K562 (cell line): ENCODE results near the gene ACAD10. TPM values are rescaled to one million over a fixed set of nuclear protein-coding genes. Genes with fewer than 3 reads are reported as not detected.
A peak's percentile ranks its signal among the peaks of the same experiment; 100 is the strongest.

Experiments
- CBX1 ChIP-seq: sonication (generic); IDR thresholded peaks from 2 replicates; pipeline ENCODE4 v1.6.1; 2016; ENCODE audit warnings: antibody characterized with exemption, low read depth, mild to moderate bottlenecking
- CEBPG ChIP-seq, 3 experiments: fragments of 200-800 bp in 1 of 3; sonication (Bioruptor generic) in 1 of 3; sonication (generic) in 1 of 3; formaldehyde crosslinking in 1 of 3; IDR thresholded peaks in 2 of 3; conservative IDR thresholded peaks in 1 of 3; 2 replicates each; pipeline versions ENCODE4 v1.6.1 to v1.8.0; 2016 to 2022; ENCODE audit warnings: missing compliant biosample characterization in 2 of 3, missing genetic modification characterization in 2 of 3, mild to moderate bottlenecking in 1 of 3, missing genetic modification reagents in 1 of 3
- E2F3 ChIP-seq: fragments of 250-450 bp; sonication (Bioruptor Pico); IDR thresholded peaks from 2 replicates; pipeline ENCODE4 v1.4.0; 2020; ENCODE audit warnings: mild to moderate bottlenecking
- EP300 ChIP-seq: IDR thresholded peaks from 2 replicates; pipeline ENCODE4 v1.6.1; 2012; ENCODE audit warnings: low read length, improper control_type of control experiment
- EZH2 ChIP-seq: IDR thresholded peaks from 2 replicates; pipeline ENCODE4 v1.6.1; 2012; ENCODE audit warnings: low read depth, mild to moderate bottlenecking, inconsistent platforms, low read length, borderline replicate concordance
- FOSL1 ChIP-seq: fragments of 200-800 bp; sonication (Bioruptor generic); conservative IDR thresholded peaks from 2 replicates; pipeline ENCODE4 v1.6.1; 2016; ENCODE audit warnings: missing genetic modification characterization, missing compliant biosample characterization
- MTF1 ChIP-seq: fragments of 250-450 bp; sonication (Bioruptor Pico); IDR thresholded peaks from 2 replicates; pipeline ENCODE4 v1.9.0; 2021; ENCODE audit warnings: moderate library complexity, mild to moderate bottlenecking, inconsistent platforms, borderline replicate concordance
- NFE2 ChIP-seq: IDR thresholded peaks from 2 replicates; pipeline ENCODE4 v1.6.1; 2014; ENCODE audit warnings: antibody characterized with exemption, low read depth
- NFYB ChIP-seq: IDR thresholded peaks from 2 replicates; pipeline ENCODE4 v1.6.1; 2011; ENCODE audit warnings: mild to moderate bottlenecking, moderate library complexity; ENCODE audit not compliant: insufficient read length; ENCODE audit errors: extremely low read depth
- POLR2AphosphoS2 ChIP-seq: IDR thresholded peaks from 2 replicates; pipeline ENCODE4 v1.6.1; 2012; ENCODE audit warnings: low read length, improper control_type of control experiment
- TBP ChIP-seq: optimal IDR thresholded peaks from 2 replicates; pipeline ENCODE3; 2011; ENCODE audit warnings: low read depth, low read length, improper control_type of control experiment
- ZFP36 ChIP-seq: fragments of 150-350 bp; IDR thresholded peaks from 2 replicates; pipeline ENCODE4 v1.6.1; 2018; ENCODE audit warnings: low read length, low read depth; ENCODE audit not compliant: partially characterized antibody
- polyA plus RNA-seq, 8 experiments: library from polyadenylated mRNA; depleted of rRNA in 4 of 8; stranded (reverse) in 5 of 8; unstranded in 3 of 8; fragments of >200 nt; fragmentation: Nextera tagmentation in 2 of 8; fragmentation: Illumina TruSeq in 1 of 8; extraction: Ambion mirVana in 2 of 8; extraction: Trizol in 1 of 8; gene quantifications; 2 replicates each; pipeline versions ENCODE4 v1.2.1 to v1.2.3, GENCODE V29; 2011 to 2014; ENCODE audit warnings: inconsistent platforms in 1 of 8, missing spikeins in 1 of 8
- total RNA-seq, 7 experiments: library from RNA; depleted of rRNA in 6 of 7; stranded (reverse); fragments of >200 nt in 6 of 7; fragmentation: Illumina TruSeq in 2 of 7; extraction: Trizol in 2 of 7; gene quantifications; 2 replicates each; pipeline versions ENCODE4 v1.2.1 to v1.2.3, GENCODE V29; 2011 to 2021; ENCODE audit warnings: low replicate concordance in 1 of 7
- TF ChIP-seq, protein P1 (sequence below): fragments of 250-450 bp; sonication (Bioruptor Pico); IDR thresholded peaks from 2 replicates; pipeline ENCODE4 v1.4.0; 2020
- TF ChIP-seq, protein P2 (sequence below): IDR thresholded peaks from 2 replicates; pipeline ENCODE4 v1.6.1; 2016; ENCODE audit warnings: missing genetic modification characterization, missing compliant biosample characterization
- TF ChIP-seq, protein P3 (sequence below): fragments of 250-450 bp; sonication (Bioruptor Pico); IDR thresholded peaks from 2 replicates; pipeline ENCODE4 v1.4.0; 2020; ENCODE audit warnings: mild to moderate bottlenecking, moderate library complexity, borderline replicate concordance
- TF ChIP-seq, protein P4 (sequence below): fragments of 250-450 bp; sonication (Bioruptor Pico); IDR thresholded peaks from 2 replicates; pipeline ENCODE4 v1.8.0; 2021; ENCODE audit warnings: borderline replicate concordance, mild to moderate bottlenecking, moderate library complexity; ENCODE audit not compliant: poor library complexity, severe bottlenecking

ACAD10 gene
- total and polyA plus RNA-seq, 9 of the 15 experiments (the other 6 are each of a cell fraction or from before 2014, with no cell fraction given), result 2.3 to 19.2 (median 12.0) TPM

DNA sequence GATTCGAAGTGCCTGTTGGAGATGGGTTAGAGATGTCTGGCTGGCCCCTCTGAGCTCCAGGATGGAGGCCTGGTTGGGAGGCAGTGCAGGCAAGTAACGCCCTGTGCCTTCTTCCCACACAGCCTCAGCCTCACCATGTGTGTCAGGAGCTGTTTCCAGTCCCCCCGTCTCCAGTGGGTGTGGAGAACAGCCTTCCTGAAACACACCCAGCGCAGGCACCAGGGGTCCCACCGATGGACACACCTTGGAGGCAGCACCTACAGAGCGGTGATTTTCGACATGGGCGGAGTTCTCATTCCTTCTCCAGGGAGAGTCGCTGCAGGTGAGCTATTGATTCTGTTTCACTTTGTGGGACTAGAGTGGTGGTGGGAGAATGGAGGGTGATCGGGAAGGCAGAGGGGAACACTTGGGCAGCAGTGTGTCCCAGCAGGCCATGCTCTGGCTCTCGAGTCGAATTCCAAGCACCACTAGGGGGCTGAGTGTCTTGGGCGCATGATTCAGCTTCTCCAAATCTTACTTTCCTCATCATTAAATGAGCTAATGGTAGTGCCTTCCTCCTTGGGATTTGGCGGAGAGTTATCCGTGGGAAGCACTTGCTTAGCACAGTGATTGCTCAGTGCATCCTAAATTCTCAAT, 6.8 kb downstream of the ACAD10 start (continued):
- TF ChIP-seq, protein P1, sequence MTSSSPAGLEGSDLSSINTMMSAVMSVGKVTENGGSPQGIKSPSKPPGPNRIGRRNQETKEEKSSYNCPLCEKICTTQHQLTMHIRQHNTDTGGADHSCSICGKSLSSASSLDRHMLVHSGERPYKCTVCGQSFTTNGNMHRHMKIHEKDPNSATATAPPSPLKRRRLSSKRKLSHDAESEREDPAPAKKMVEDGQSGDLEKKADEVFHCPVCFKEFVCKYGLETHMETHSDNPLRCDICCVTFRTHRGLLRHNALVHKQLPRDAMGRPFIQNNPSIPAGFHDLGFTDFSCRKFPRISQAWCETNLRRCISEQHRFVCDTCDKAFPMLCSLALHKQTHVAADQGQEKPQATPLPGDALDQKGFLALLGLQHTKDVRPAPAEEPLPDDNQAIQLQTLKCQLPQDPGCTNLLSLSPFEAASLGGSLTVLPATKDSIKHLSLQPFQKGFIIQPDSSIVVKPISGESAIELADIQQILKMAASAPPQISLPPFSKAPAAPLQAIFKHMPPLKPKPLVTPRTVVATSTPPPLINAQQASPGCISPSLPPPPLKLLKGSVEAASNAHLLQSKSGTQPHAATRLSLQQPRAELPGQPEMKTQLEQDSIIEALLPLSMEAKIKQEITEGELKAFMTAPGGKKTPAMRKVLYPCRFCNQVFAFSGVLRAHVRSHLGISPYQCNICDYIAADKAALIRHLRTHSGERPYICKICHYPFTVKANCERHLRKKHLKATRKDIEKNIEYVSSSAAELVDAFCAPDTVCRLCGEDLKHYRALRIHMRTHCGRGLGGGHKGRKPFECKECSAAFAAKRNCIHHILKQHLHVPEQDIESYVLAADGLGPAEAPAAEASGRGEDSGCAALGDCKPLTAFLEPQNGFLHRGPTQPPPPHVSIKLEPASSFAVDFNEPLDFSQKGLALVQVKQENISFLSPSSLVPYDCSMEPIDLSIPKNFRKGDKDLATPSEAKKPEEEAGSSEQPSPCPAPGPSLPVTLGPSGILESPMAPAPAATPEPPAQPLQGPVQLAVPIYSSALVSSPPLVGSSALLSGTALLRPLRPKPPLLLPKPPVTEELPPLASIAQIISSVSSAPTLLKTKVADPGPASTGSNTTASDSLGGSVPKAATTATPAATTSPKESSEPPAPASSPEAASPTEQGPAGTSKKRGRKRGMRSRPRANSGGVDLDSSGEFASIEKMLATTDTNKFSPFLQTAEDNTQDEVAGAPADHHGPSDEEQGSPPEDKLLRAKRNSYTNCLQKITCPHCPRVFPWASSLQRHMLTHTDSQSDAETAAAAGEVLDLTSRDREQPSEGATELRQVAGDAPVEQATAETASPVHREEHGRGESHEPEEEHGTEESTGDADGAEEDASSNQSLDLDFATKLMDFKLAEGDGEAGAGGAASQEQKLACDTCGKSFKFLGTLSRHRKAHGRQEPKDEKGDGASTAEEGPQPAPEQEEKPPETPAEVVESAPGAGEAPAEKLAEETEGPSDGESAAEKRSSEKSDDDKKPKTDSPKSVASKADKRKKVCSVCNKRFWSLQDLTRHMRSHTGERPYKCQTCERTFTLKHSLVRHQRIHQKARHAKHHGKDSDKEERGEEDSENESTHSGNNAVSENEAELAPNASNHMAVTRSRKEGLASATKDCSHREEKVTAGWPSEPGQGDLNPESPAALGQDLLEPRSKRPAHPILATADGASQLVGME (CRISPR knock-in tag), result no peak
- TF ChIP-seq ZFP36 (no peak), EZH2 (no peak), FOSL1 (no peak), TBP (no peak), CEBPG (CRISPR knock-in tag; IDR thresholded peaks at IDR 0.05) (no peak), CEBPG (tag; conservative IDR thresholded peaks at IDR 0.05 in 1 of 2, IDR thresholded peaks at IDR 0.05 in 1 of 2) (no peak), E2F3 (CRISPR knock-in tag) (no peak), POLR2AphosphoS2 (no peak), EP300 (no peak), MTF1 (CRISPR knock-in tag) (no peak), CBX1 (no peak), NFYB (no peak), NFE2 (peak; percentile 75)
- TF ChIP-seq, protein P2, sequence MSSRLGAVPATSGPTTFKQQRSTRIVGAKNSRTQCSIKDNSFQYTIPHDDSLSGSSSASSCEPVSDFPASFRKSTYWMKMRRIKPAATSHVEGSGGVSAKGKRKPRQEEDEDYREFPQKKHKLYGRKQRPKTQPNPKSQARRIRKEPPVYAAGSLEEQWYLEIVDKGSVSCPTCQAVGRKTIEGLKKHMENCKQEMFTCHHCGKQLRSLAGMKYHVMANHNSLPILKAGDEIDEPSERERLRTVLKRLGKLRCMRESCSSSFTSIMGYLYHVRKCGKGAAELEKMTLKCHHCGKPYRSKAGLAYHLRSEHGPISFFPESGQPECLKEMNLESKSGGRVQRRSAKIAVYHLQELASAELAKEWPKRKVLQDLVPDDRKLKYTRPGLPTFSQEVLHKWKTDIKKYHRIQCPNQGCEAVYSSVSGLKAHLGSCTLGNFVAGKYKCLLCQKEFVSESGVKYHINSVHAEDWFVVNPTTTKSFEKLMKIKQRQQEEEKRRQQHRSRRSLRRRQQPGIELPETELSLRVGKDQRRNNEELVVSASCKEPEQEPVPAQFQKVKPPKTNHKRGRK, result no peak
- TF ChIP-seq, protein P3, sequence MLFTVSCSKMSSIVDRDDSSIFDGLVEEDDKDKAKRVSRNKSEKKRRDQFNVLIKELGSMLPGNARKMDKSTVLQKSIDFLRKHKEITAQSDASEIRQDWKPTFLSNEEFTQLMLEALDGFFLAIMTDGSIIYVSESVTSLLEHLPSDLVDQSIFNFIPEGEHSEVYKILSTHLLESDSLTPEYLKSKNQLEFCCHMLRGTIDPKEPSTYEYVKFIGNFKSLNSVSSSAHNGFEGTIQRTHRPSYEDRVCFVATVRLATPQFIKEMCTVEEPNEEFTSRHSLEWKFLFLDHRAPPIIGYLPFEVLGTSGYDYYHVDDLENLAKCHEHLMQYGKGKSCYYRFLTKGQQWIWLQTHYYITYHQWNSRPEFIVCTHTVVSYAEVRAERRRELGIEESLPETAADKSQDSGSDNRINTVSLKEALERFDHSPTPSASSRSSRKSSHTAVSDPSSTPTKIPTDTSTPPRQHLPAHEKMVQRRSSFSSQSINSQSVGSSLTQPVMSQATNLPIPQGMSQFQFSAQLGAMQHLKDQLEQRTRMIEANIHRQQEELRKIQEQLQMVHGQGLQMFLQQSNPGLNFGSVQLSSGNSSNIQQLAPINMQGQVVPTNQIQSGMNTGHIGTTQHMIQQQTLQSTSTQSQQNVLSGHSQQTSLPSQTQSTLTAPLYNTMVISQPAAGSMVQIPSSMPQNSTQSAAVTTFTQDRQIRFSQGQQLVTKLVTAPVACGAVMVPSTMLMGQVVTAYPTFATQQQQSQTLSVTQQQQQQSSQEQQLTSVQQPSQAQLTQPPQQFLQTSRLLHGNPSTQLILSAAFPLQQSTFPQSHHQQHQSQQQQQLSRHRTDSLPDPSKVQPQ (CRISPR knock-in tag), result no peak
- TF ChIP-seq, protein P4, sequence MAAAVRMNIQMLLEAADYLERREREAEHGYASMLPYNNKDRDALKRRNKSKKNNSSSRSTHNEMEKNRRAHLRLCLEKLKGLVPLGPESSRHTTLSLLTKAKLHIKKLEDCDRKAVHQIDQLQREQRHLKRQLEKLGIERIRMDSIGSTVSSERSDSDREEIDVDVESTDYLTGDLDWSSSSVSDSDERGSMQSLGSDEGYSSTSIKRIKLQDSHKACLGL (CRISPR knock-in tag), result no peak
